HG03558 (cell line): Measurements from ENCODE around the gene ROBO1.
"Not testable (repeated sequence)": the region's sequence is repeated elsewhere in the genome, so short reads cannot be mapped to it uniquely, and the experiment has no call there.

ENCODE experiments used
- ATAC-seq: cut with Tn5 transposase; IDR thresholded peaks from one replicate; pipeline ENCODE4 v1.9.1; 2021; ENCODE audit warnings: moderate number of reproducible peaks; ENCODE audit not compliant: unreplicated experiment; ENCODE audit errors: extremely low read depth

The ROBO1 gene

GRCh38 chr3:79767905-79768267 lies at the start of gene ROBO1:
ROBO1 (minus strand) TSS chr3:79767998.
- ATAC-seq = no peak

GRCh38 chr3:79817224-79817623 lies 49.4 kb upstream of the ROBO1 start:
- ATAC-seq = no peak

GRCh38 chr3:79815478-79815877 lies 47.7 kb upstream of the ROBO1 start:
- no peak for ATAC-seq

- no peak for ATAC-seq
Observed at GRCh38 chr3:79810581-79810980, 42.8 kb upstream of the ROBO1 start.

- ATAC-seq = no peak
Observed at GRCh38 chr3:79810092-79810491, 42.3 kb upstream of the ROBO1 start.

GRCh38 chr3:79809106-79809505 lies 41.3 kb upstream of the ROBO1 start:
- no peak for ATAC-seq

- ATAC-seq = no peak
Observed at GRCh38 chr3:79808515-79808914, 40.7 kb upstream of the ROBO1 start.

- ATAC-seq = not testable (repeated sequence)
Observed at GRCh38 chr3:79790177-79790576, 22.4 kb upstream of the ROBO1 start.

- no peak for ATAC-seq
Observed at GRCh38 chr3:79773291-79773690, 5.5 kb upstream of the ROBO1 start.

- no peak for ATAC-seq
Observed at GRCh38 chr3:79769229-79769628, 1.4 kb upstream of the ROBO1 start.

GRCh38 chr3:79767194-79767904 lies 449 bp downstream of the ROBO1 start:
- no peak for ATAC-seq

- no peak for ATAC-seq
Observed at GRCh38 chr3:79766496-79767193, 1.2 kb downstream of the ROBO1 start.

- ATAC-seq = no peak
Observed at GRCh38 chr3:79765911-79766310, 1.9 kb downstream of the ROBO1 start.

GRCh38 chr3:79761441-79761840 lies 6.4 kb downstream of the ROBO1 start:
- ATAC-seq = no peak

- ATAC-seq = no peak
Observed at GRCh38 chr3:79751703-79752102, 16.1 kb downstream of the ROBO1 start.

- no peak for ATAC-seq
Observed at GRCh38 chr3:79737530-79737929, 30.3 kb downstream of the ROBO1 start.

GRCh38 chr3:79729096-79729495 lies 38.7 kb downstream of the ROBO1 start:
- ATAC-seq = no peak

- no peak for ATAC-seq
Observed at GRCh38 chr3:79726786-79727185, 41.0 kb downstream of the ROBO1 start.

- ATAC-seq = no peak
Observed at GRCh38 chr3:79724206-79724605, 43.6 kb downstream of the ROBO1 start.

GRCh38 chr3:79690072-79690471 lies 77.7 kb downstream of the ROBO1 start:
- no peak for ATAC-seq

GRCh38 chr3:79685108-79685507 lies 82.7 kb downstream of the ROBO1 start:
- no peak for ATAC-seq

- no peak for ATAC-seq
Observed at GRCh38 chr3:79684041-79684440, 83.8 kb downstream of the ROBO1 start.
